GM18520 (cell line): ENCODE results near the gene SCG5.

Experiments used
- ATAC-seq: cut with Tn5 transposase; IDR thresholded peaks from one replicate; pipeline ENCODE4 v1.9.1; 2021; ENCODE audit not compliant: unreplicated experiment

The SCG5 gene

GRCh38 chr15:32657941-32658340 lies 16.4 kb downstream of the SCG5 start:
- ATAC-seq = no peak

- ATAC-seq = no peak
Measured at GRCh38 chr15:32659340-32660155, 18.0 kb downstream of the SCG5 start.

GRCh38 chr15:32663671-32664070 lies 22.2 kb downstream of the SCG5 start:
- ATAC-seq = no peak

- ATAC-seq = no peak
Measured at GRCh38 chr15:32664796-32665195, 23.3 kb downstream of the SCG5 start.

GRCh38 chr15:32667321-32667720 lies 25.8 kb downstream of the SCG5 start:
- ATAC-seq = no peak

- no peak for ATAC-seq
Measured at GRCh38 chr15:32668942-32669341, 27.4 kb downstream of the SCG5 start.

GRCh38 chr15:32669896-32670611 lies 28.5 kb downstream of the SCG5 start:
- no peak for ATAC-seq

- no peak for ATAC-seq
Measured at GRCh38 chr15:32670623-32671022, 29.1 kb downstream of the SCG5 start.

- no peak for ATAC-seq
Measured at GRCh38 chr15:32671339-32672325, 30.1 kb downstream of the SCG5 start.

- ATAC-seq = no peak
Measured at GRCh38 chr15:32674681-32675080, 33.2 kb downstream of the SCG5 start.

- ATAC-seq = no peak
Measured at GRCh38 chr15:32675466-32675865, 34.0 kb downstream of the SCG5 start.

GRCh38 chr15:32676169-32676568 lies 34.7 kb downstream of the SCG5 start:
- no peak for ATAC-seq

GRCh38 chr15:32677238-32677750 lies 35.8 kb downstream of the SCG5 start:
- no peak for ATAC-seq

- no peak for ATAC-seq
Measured at GRCh38 chr15:32679298-32679690, 37.8 kb downstream of the SCG5 start.

- no peak for ATAC-seq
Measured at GRCh38 chr15:32682569-32682968, 41.1 kb downstream of the SCG5 start.

- ATAC-seq = no peak
Measured at GRCh38 chr15:32682977-32683630, 41.6 kb downstream of the SCG5 start.

- ATAC-seq = no peak
Measured at GRCh38 chr15:32683906-32684584, 42.5 kb downstream of the SCG5 start.

- no peak for ATAC-seq
Measured at GRCh38 chr15:32685576-32685975, 44.1 kb downstream of the SCG5 start.

GRCh38 chr15:32687556-32687955 lies 46.0 kb downstream of the SCG5 start:
- no peak for ATAC-seq

GRCh38 chr15:32688151-32688639 lies 46.7 kb downstream of the SCG5 start:
- ATAC-seq = no peak
